ENCODE results near the gene RAB3GAP2.
"Not testable (repeated sequence)": the region's sequence is repeated elsewhere in the genome, so short reads cannot be mapped to it uniquely, and the experiment has no call there.

The RAB3GAP2 gene

DNA sequence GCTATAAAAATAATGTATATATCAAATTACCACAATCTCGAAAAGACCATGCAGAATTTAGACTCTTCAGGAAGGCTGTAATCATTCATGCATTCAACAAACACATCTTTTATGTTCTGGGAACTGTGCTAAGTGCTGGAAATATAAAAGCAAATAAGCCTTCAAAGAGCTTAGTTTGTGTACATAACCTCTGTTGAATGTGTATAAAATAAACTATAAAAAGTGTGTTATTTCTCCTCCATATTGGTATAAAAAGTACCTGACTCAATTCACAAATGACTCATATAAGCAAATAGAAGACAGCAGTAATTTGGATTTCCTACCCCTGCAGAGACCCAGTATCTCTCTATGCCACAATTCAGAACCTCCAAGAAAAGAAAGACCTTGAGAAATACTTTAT is 36.8 kb downstream of the RAB3GAP2 start:
- no peak for DNase-seq

- no peak for DNase-seq
Observed at GRCh38 chr1:220233927-220234326, 38.3 kb downstream of the RAB3GAP2 start.

- no peak for DNase-seq
Observed at GRCh38 chr1:220229771-220230170, 42.5 kb downstream of the RAB3GAP2 start.

DNA sequence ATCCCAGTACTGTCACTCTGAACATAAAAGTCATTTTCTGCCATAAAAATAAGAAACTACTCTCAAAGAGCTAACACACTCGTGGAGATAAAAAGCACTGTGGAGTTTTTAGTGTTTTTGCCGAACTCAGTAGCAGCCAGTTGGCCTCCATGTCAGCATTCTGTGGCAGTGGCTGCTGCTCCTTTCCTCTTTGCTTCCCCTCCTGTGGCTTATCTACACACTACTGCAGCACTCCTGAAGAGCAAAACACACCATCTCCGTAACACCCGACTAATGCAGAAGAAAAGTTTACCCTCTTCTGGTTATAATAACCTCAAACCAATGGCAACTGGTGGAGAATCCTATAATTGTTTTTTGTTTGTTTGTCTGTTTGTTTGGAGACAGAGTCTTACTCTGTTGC is 44.9 kb downstream of the RAB3GAP2 start:
- DNase-seq = no peak

DNA sequence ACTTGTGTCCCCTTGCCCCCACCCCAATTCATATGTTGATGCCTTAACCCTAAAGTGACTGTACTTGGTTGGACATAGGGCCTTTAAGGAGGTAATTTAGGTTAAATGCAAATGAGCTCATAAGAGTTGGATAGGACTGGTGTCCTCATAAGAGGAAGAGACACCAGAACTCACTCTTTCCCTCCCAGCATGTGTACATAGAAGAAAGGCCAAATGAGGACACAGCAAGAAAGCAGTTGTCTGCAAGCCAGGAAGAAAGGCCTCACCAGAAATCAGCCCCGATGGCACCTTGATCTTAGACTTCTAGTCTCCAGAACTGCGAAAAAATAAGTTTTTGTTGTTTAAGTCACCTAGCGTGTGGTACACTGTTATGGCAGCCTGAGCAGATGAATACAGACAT is 45.5 kb downstream of the RAB3GAP2 start:
- DNase-seq = no peak

DNA sequence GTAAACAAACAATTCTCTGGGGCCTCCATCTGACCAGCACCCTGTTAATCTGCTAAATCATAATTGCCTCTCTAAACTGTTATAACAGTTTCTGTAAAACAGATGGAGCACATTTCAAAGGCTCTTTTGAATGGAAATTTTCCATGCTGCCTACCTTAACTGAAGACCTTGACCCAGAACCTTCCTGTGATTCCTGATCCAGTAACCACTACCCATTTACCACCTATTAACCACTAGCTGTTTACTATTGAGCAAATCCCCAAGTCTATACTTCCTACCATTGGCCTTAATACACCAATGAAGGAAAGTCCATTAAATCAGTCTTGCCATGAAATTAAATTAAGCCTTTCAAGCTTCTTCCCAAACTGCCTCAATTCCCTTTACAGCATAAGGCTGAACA is 46.3 kb downstream of the RAB3GAP2 start:
- no peak for DNase-seq

DNA sequence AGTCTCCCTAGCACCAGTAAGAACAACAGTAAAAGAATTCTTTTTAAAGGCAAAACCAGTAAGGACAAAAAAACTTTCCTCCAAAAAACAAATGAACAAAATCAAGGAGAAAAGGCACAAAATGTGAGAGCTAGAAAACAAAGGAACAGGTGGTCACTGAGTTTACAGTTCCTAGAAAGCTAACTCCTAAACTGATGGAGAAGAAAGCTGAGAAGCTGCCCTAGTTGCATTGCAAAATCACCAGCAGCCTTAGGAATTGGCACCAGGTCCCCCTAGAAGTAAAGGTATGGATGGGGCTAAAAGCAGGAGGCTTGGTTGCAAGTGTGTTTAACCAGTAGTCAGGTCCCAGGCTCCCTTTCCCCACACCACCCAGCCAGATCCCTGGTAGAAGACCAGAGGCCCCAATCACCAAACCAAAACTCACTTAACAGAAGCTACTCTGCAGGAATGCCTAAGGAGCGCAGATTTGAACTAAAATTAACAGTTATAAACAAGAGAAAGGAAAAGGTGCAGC is 47.6 kb downstream of the RAB3GAP2 start:
- DNase-seq = no peak

GRCh38 chr1:220224033-220224432 is 48.2 kb downstream of the RAB3GAP2 start:
- no peak for DNase-seq

GRCh38 chr1:220222939-220223338 is 49.3 kb downstream of the RAB3GAP2 start:
- no peak for DNase-seq

- DNase-seq = no peak
Observed at GRCh38 chr1:220221670-220222069, 50.6 kb downstream of the RAB3GAP2 start.

- DNase-seq = no peak
Observed at GRCh38 chr1:220221269-220221668, 51.0 kb downstream of the RAB3GAP2 start.

DNA sequence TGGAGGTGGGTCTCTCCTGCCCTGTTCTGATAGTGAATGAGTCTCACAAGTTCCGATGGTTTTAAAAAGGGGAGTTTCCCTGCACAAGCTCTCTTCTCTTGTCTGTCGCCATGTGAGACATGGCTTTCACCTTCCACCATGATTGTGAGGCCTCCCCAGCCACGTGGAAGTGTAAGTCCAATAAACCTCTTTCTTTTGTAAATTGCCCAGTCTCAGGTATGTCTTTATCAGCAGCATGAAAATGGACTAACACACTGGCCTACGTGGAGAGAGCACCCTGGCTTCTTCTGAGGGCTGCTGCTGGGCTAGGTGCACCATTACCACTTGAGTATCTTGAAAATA is 51.6 kb downstream of the RAB3GAP2 start:
- not testable (repeated sequence) for DNase-seq

GRCh38 chr1:220219865-220220698 is 52.2 kb downstream of the RAB3GAP2 start:
- DNase-seq = no peak

DNA sequence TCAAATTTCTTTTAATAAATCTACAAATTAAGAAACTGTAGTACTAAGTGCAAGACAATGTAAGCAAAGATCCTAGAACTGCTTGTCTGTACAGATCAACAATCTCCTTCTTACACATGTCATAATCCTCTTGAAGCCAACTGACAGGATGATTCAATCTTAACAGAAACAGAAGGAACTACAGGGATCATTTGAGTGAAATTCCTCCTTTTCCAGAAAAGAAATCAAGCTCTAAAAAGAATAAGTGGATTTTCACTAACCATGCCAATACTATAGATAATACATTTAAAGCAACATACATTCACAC is 53.2 kb downstream of the RAB3GAP2 start:
- DNase-seq = no peak

DNA sequence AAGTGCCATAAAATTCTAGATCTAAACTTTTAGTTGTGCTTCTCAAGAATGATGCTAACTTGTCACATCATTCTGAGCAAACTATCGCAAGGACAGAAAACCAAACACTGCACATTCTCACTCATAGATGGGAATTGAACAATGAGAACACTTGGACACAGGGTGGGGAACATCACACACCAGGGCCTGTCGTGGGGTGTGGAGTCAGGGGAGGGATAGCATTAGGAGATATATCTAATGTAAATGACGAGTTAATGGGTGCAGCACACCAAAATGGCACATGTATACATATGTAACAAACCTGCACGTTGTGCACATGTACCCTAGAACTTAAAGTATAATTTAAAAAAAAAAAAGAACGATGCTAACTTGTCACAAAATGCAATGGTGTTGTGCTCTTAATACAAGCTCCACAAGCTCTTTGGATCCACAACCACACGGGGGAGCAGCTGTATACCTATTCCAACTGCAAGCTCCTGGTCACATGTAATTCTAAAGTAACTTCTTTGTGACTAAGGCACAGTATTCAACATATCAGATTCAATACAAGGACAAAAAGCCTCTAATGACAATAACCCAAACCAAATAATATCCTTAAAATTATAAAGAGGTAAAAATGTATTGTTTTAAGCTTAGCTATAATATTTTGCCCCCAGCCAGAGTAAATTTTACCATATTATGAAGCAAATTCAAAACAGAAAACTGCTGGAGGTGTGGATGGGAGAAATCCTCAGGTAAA is 53.7 kb downstream of the RAB3GAP2 start:
- not testable (repeated sequence) for DNase-seq

DNA sequence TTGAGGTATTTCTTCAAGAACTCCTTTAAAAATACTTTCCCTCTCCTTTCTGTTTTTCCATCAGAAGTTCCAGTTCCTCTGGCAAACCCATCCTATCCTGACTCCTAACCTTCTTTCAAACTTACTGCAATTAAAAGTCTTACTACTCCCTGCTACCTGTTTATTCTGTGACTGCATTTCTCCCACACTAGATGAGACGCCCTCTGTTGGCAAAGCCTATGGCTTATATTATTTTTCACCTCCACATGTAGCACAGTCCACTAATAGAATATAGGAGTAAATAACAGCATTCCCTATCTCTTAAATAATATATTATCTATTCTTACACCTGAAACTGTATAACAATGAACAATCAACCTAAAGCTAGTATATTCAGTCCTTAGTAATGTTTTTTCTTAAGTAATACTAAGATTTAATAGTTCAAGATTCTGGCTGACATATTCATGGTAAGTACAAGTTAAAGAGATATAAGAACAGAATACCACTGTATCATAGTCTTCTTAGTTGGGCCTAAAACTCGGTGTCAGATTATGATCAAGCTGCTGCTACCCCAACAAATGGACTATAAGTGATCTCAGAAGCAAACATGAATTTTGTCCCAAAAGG is 54.8 kb downstream of the RAB3GAP2 start:
- no peak for DNase-seq

- no peak for DNase-seq
Observed at GRCh38 chr1:220213382-220213983, 58.8 kb downstream of the RAB3GAP2 start.

GRCh38 chr1:220207411-220207810 is 64.8 kb downstream of the RAB3GAP2 start:
- DNase-seq = no peak

DNA sequence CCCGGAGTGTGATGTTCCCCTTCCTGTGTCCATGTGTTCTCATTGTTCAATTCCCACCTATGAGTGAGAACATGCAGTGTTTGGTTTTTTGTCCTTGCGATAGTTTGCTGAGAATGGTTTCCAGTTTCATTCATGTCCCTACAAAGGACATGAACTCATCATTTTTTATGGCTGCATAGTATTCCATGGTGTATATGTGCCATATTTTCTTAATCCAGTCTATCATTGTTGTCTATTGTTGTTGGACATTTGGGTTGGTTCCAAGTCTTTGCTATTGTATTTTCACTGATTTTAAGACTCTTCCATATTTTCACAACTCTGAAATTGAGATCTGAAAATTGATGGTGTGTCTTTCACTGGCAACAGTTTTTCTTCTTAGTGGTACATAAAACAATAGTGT is 67.5 kb downstream of the RAB3GAP2 start:
- not testable (repeated sequence) for DNase-seq

- no peak for DNase-seq
Observed at GRCh38 chr1:220203816-220204215, 68.4 kb downstream of the RAB3GAP2 start.

GRCh38 chr1:220198186-220199005 is 73.9 kb downstream of the RAB3GAP2 start:
- no peak for DNase-seq

DNA sequence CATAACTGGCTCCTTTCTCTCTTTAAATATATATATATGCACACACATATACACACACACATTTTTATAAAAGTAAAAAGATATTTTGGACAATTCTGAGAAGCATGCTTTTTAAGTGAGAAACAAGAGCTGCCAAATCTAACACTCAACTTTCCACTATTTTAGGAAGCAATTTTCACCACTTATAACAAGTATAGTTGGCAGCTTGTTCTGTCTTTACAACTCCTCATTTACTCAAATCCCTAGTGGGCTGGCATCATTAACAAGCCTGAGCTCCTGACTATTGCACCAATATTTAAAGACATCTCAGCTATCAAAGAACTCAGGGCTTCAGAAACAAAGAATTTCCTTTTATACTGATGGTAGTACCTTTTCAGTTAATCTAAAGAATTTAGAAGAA is 76.6 kb downstream of the RAB3GAP2 start:
- DNase-seq = no peak

Data from activated effector memory CD4-positive, alpha-beta T cell treated with Interleukin-2 at 50 U/mL for 16 hours (primary cell).